ENCODE results near the gene WIPF1. TPM values are rescaled to one million over a fixed set of nuclear protein-coding genes. Genes with fewer than 3 reads are reported as not detected.

WIPF1 gene
- total RNA-seq, 6 experiments from 2014 or later = 5.0 to 15.3 (median 7.1) TPM

- intact Hi-C loops (cut with DNase I) = no loop called here
- no peak for ATAC-seq
- TF ChIP-seq CTCF (IDR thresholded peaks at IDR 0.05) (no peak), POLR2A (IDR thresholded peaks at IDR 0.05) (no peak)
- WGBS (ENCODE audit: insufficient coverage, low coverage, low lambda C conversion rate, missing lambda C conversion rate) = 64% methylated on average over 9 of the region's 11 CpGs
- Histone ChIP-seq H3K27ac (no peak overlapping the region), H3K4me1 (peaks cover 0 to 3% (median 0%) of the 10 kb centered on the region in 4 donors), H3K36me3 (no peaks in the 10 kb centered on the region), H3K4me3 (no peak overlapping the region), H3K9me3 (no peaks in the 10 kb centered on the region), H3K27me3 (no peaks in the 10 kb centered on the region)
- no peak for DNase-seq
Measured at GRCh38 chr2:174631009-174631981, 33.7 kb upstream of the WIPF1 start.

- Histone ChIP-seq H3K4me3 (no peak overlapping the region), H3K27ac (no peak overlapping the region), H3K36me3 (no peaks in the 10 kb centered on the region), H3K9me3 (no peaks in the 10 kb centered on the region), H3K4me1 (peaks cover 0 to 3% (median 0%) of the 10 kb centered on the region in 4 donors), H3K27me3 (no peaks in the 10 kb centered on the region)
- TF ChIP-seq POLR2A (IDR thresholded peaks at IDR 0.05) = no peak
- no peak for TF ChIP-seq CTCF (IDR thresholded peaks at IDR 0.05)
- no peak for DNase-seq
- intact Hi-C loops (cut with DNase I) = no loop called here
- ATAC-seq = no peak
- WGBS (ENCODE audit: insufficient coverage, low coverage, low lambda C conversion rate, missing lambda C conversion rate) = 81% methylated on average over 3 of the region's 3 CpGs
Measured at GRCh38 chr2:174630107-174630506, 32.5 kb upstream of the WIPF1 start.

- WGBS (ENCODE audit: insufficient coverage, low coverage, low lambda C conversion rate, missing lambda C conversion rate) = 71% methylated on average over 3 of the region's 6 CpGs
- Histone ChIP-seq H3K27ac (no peak overlapping the region), H3K4me1 (peaks cover 0 to 3% (median 0%) of the 10 kb centered on the region in 4 donors), H3K27me3 (no peaks in the 10 kb centered on the region), H3K36me3 (no peaks in the 10 kb centered on the region), H3K9me3 (no peaks in the 10 kb centered on the region), H3K4me3 (no peak overlapping the region)
- intact Hi-C loops (cut with DNase I) = no loop called here
- TF ChIP-seq POLR2A (IDR thresholded peaks at IDR 0.05) = no peak
- no peak for TF ChIP-seq CTCF (IDR thresholded peaks at IDR 0.05)
- ATAC-seq = no peak
- DNase-seq = no peak
Measured at GRCh38 chr2:174629506-174629905, 31.9 kb upstream of the WIPF1 start.

DNA sequence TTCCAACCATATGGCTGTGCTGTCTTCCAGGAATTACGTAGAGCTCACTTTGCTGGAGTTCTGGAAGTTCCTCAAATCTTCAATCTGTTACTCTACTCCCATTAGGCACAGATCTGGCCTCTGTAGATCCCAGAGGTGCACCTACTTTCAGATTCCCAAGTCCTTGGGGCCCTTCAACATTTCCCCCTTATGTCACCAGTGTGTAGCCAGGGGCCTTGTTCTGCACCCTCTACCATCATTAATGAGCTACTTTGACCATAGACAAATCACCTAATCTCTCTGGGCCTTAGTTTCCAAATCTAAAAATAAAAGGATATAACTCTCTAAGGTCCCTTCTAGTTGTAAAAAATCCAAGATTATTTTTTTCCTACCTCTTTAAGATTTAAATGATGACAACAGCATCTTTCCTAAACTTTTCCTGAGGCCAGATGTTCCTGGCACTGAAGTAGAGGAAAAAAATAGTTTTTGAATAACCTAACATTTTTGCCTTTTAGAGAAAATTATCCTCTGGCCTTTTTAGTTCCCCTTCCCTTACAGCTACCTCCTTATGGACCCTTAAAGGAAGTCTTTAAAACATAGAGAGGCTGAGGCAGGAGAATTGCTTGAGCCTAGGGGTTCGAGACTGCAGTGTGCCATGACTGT, 31.0 kb upstream of the WIPF1 start:
- no peak overlapping the region for H3K4me3 ChIP-seq
- ATAC-seq = no peak
- intact Hi-C loops (cut with DNase I) = no loop called here
- H3K9me3 ChIP-seq = no peaks in the 10 kb centered on the region
- H3K27ac ChIP-seq = no peak overlapping the region
- 58% methylated on average over 2 of the region's 2 CpGs for WGBS (ENCODE audit: insufficient coverage, low coverage, low lambda C conversion rate, missing lambda C conversion rate)
- no peaks in the 10 kb centered on the region for H3K36me3 ChIP-seq
- TF ChIP-seq CTCF (IDR thresholded peaks at IDR 0.05) = no peak
- no peak for TF ChIP-seq POLR2A (IDR thresholded peaks at IDR 0.05)
- H3K27me3 ChIP-seq = no peaks in the 10 kb centered on the region
- H3K4me1 ChIP-seq = peaks cover 0 to 3% (median 0%) of the 10 kb centered on the region in 4 donors
- no peak for DNase-seq
